ENCODE data around the gene FAF1. TPM values are rescaled to one million over a fixed set of nuclear protein-coding genes. Genes with fewer than 3 reads are reported as not detected.

Gene FAF1
- total RNA-seq, 2 experiments from 2014 or later: 43.5 to 44.0 TPM

GRCh38 chr1:50523548-50523947 is 436.5 kb downstream of the FAF1 start:
- Mint-ChIP-seq H3K4me3 (no peak overlapping the region), H3K4me1 (ENCODE audit: low read depth) (no peaks in the 10 kb centered on the region), H3K9me3 (peaks cover 11% of the 10 kb centered on the region), H3K27ac (no peak overlapping the region), H3K36me3 (ENCODE audit: low read depth) (peaks cover 80% of the 10 kb centered on the region), H3K27me3 (no peaks in the 10 kb centered on the region)
- Histone ChIP-seq H3K4me3 (ENCODE audit: low read length) (no peak overlapping the region), H3K27ac (ENCODE audit: low read depth in 1 of 2, low read length in 2 of 2) (no peak overlapping the region), H3K4me1 (ENCODE audit: insufficient read depth, low read length) (no peaks in the 10 kb centered on the region), H3K36me3 (ENCODE audit: insufficient read depth, low read length) (peaks cover 3% of the 10 kb centered on the region), H3K9me3 (ENCODE audit: control insufficient read depth in 1 of 2, insufficient read depth in 1 of 2, low read length in 2 of 2) (no peaks in the 10 kb centered on the region), H3K27me3 (ENCODE audit: control insufficient read depth in 1 of 2, insufficient read depth in 2 of 2, low read length in 2 of 2) (no peaks in the 10 kb centered on the region)
- TF ChIP-seq, protein P1, sequence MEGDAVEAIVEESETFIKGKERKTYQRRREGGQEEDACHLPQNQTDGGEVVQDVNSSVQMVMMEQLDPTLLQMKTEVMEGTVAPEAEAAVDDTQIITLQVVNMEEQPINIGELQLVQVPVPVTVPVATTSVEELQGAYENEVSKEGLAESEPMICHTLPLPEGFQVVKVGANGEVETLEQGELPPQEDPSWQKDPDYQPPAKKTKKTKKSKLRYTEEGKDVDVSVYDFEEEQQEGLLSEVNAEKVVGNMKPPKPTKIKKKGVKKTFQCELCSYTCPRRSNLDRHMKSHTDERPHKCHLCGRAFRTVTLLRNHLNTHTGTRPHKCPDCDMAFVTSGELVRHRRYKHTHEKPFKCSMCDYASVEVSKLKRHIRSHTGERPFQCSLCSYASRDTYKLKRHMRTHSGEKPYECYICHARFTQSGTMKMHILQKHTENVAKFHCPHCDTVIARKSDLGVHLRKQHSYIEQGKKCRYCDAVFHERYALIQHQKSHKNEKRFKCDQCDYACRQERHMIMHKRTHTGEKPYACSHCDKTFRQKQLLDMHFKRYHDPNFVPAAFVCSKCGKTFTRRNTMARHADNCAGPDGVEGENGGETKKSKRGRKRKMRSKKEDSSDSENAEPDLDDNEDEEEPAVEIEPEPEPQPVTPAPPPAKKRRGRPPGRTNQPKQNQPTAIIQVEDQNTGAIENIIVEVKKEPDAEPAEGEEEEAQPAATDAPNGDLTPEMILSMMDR (IDR thresholded peaks at IDR 0.05): no peak
- DNase-seq (no peak), ATAC-seq (ENCODE audit: poor library complexity) (no peak)
- ChIA-PET CTCF (no interaction called here), POLR2A (no interaction called here)
- intact Hi-C loops (cut with DNase I, micrococcal nuclease): no loop called here

DNA sequence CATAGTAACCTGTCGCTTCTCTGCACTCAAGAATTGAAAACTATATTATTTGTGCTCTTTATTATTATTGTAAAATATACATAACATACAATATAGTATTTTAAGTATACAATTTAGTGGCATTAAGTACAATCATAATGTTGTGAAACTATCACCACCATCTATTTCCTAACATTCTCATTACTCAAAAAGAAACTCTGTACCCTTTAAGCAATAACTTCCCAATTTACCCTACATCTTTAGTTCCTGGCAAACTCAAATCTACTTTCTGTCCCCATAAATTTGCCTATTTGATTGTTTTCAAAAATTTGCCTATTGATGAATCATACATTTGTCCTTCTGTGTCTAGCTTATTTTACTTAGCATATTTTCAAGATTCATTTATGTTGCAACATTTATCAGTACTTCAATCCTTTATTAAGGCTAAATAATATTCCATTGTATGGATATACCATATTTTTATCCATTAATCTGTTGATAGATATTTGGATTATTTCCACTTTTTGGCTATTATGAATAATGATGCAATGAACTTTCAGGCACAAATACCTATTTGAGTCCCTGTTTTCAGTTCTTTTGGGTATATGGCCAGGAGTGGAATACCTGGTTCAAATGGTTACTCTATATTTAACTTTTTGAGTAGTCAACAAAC is 437.2 kb downstream of the FAF1 start:
- Mint-ChIP-seq H3K27me3 (no peaks in the 10 kb centered on the region), H3K9me3 (peaks cover 10% of the 10 kb centered on the region), H3K27ac (no peak overlapping the region), H3K4me1 (ENCODE audit: low read depth) (no peaks in the 10 kb centered on the region), H3K4me3 (no peak overlapping the region), H3K36me3 (ENCODE audit: low read depth) (peaks cover 72% of the 10 kb centered on the region)
- DNase-seq (no peak), ATAC-seq (ENCODE audit: poor library complexity) (no peak)
- Histone ChIP-seq H3K36me3 (ENCODE audit: insufficient read depth, low read length) (peaks cover 3% of the 10 kb centered on the region), H3K4me3 (ENCODE audit: low read length) (no peak overlapping the region), H3K4me1 (ENCODE audit: insufficient read depth, low read length) (no peaks in the 10 kb centered on the region), H3K9me3 (ENCODE audit: control insufficient read depth in 1 of 2, insufficient read depth in 1 of 2, low read length in 2 of 2) (no peaks in the 10 kb centered on the region), H3K27me3 (ENCODE audit: control insufficient read depth in 1 of 2, insufficient read depth in 2 of 2, low read length in 2 of 2) (no peaks in the 10 kb centered on the region), H3K27ac (ENCODE audit: low read depth in 1 of 2, low read length in 2 of 2) (no peak overlapping the region)
- intact Hi-C loops (cut with DNase I, micrococcal nuclease): no loop called here
- CTCF ChIA-PET: no interaction called here
- TF ChIP-seq, protein P1 (IDR thresholded peaks at IDR 0.05): no peak
- POLR2A ChIA-PET: no interaction called here

DNA sequence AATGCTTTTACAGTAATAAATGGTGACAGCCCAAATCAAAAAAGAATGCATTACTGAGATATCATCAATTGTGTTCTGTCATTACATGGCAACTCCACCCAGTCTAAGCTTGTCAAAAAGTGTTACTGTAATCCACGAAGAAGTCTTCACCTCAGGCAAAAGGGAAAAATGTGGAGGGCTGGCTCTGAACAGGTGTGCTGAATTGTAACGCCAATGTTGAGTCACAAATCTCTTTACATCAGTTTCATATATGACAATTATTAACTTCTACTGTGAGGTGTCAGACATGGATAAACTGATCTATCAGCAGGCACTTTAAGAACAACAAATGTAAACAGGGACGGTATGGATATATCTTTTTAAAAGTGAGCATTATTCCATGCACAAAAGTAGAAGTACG is 438.4 kb downstream of the FAF1 start:
- DNase-seq (no peak), ATAC-seq (ENCODE audit: poor library complexity) (no peak)
- peaks cover 7% of the 10 kb centered on the region for H3K9me3 Mint-ChIP-seq
- peaks cover 67% of the 10 kb centered on the region for H3K36me3 Mint-ChIP-seq (ENCODE audit: low read depth)
- H3K27ac Mint-ChIP-seq: no peak overlapping the region
- H3K4me3 Mint-ChIP-seq: no peak overlapping the region
- no peaks in the 10 kb centered on the region for H3K27me3 ChIP-seq (ENCODE audit: control insufficient read depth in 1 of 2, insufficient read depth in 2 of 2, low read length in 2 of 2)
- CTCF ChIA-PET: no interaction called here
- H3K4me1 Mint-ChIP-seq (ENCODE audit: low read depth): no peaks in the 10 kb centered on the region
- no peaks in the 10 kb centered on the region for H3K9me3 ChIP-seq (ENCODE audit: control insufficient read depth in 1 of 2, insufficient read depth in 1 of 2, low read length in 2 of 2)
- no peaks in the 10 kb centered on the region for H3K4me1 ChIP-seq (ENCODE audit: insufficient read depth, low read length)
- POLR2A ChIA-PET: no interaction called here
- no peak overlapping the region for H3K4me3 ChIP-seq (ENCODE audit: low read length)
- H3K27me3 Mint-ChIP-seq: no peaks in the 10 kb centered on the region
- TF ChIP-seq, protein P1 (IDR thresholded peaks at IDR 0.05): no peak
- H3K27ac ChIP-seq (ENCODE audit: low read depth in 1 of 2, low read length in 2 of 2): no peak overlapping the region
- H3K36me3 ChIP-seq (ENCODE audit: insufficient read depth, low read length): peaks cover 3% of the 10 kb centered on the region
- intact Hi-C loops (cut with DNase I, micrococcal nuclease): no loop called here
